Astrocyte (in vitro differentiated cells and primary cell): ENCODE measurements around the gene TAF3.

Experiments used
- EZH2 ChIP-seq: IDR thresholded peaks from 2 replicates; pipeline ENCODE4 v1.6.1; 2012; ENCODE audit warnings: mild to moderate bottlenecking, low read length, inconsistent platforms; ENCODE audit not compliant: insufficient read depth
- TF ChIP-seq, protein P1 (sequence below): IDR thresholded peaks from 2 replicates; pipeline ENCODE4 v1.5.1; 2011; ENCODE audit warnings: low read depth, mild to moderate bottlenecking, inconsistent platforms, low read length, moderate library complexity; ENCODE audit not compliant: insufficient read depth

- TF ChIP-seq, protein P1, sequence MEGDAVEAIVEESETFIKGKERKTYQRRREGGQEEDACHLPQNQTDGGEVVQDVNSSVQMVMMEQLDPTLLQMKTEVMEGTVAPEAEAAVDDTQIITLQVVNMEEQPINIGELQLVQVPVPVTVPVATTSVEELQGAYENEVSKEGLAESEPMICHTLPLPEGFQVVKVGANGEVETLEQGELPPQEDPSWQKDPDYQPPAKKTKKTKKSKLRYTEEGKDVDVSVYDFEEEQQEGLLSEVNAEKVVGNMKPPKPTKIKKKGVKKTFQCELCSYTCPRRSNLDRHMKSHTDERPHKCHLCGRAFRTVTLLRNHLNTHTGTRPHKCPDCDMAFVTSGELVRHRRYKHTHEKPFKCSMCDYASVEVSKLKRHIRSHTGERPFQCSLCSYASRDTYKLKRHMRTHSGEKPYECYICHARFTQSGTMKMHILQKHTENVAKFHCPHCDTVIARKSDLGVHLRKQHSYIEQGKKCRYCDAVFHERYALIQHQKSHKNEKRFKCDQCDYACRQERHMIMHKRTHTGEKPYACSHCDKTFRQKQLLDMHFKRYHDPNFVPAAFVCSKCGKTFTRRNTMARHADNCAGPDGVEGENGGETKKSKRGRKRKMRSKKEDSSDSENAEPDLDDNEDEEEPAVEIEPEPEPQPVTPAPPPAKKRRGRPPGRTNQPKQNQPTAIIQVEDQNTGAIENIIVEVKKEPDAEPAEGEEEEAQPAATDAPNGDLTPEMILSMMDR: no peak
- no peak for TF ChIP-seq EZH2
Measured at GRCh38 chr10:7789390-7789789, 28.9 kb upstream of the TAF3 start.
